ENCODE measurements around the gene EFNB1. TPM values are rescaled to one million over a fixed set of nuclear protein-coding genes. Genes with fewer than 3 reads are reported as not detected.

The EFNB1 gene
- total RNA-seq, 1 experiment from 2014 or later, result 16.4 TPM

DNA sequence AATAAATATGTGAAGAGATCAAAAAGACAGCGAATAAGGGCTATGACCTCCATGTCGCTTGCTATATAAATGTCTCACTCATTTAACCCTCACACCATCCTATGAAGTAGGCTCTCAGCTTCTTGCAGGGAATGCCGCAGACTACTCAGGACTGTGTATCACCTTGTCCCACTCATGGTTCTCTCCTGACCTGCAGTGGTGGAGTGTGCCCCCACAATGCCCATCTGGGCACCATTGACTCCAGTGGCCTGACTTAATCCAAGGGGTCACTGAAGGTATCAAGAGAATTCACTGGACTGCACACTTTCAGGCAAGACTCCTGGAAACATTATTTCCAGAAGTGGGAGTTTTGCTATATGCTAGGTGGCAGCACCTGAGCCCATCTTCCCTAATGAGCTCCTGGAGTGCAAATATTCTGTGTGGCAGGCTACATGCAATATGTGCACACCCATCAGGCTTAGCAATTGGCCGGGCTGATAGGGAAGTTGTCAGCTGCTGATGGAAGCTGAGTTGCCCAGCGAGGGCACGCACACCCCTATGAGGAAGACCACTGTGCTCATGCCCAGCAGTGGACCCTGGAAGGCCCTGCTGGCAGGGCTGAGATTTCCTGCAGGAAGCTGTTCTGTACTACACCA lies 8.2 kb upstream of the EFNB1 start:
- Mint-ChIP-seq H3K27me3 (ENCODE audit: low read depth) (peaks cover 36% of the 10 kb centered on the region), H3K4me3 (no peak overlapping the region), H3K36me3 (no peaks in the 10 kb centered on the region), H3K4me1 (0 out of 2 replicates have a peak, but pooled peaks cover 2% of the 10 kb centered on the region), H3K9me3 (no peaks in the 10 kb centered on the region), H3K27ac (no peak overlapping the region)
- ChIA-PET POLR2A (no interaction called here), CTCF (interaction anchor here (1.0 to 3.4 kb wide), 4 partner anchors 8 to 463 kb away, joined by 3 to 18 read pairs (median 4); partner anchors contain the start of gene EFNB1)
- DNase-seq (ENCODE audit: low spot score) (no peak), ATAC-seq (no peak)
- TF ChIP-seq, protein P1, sequence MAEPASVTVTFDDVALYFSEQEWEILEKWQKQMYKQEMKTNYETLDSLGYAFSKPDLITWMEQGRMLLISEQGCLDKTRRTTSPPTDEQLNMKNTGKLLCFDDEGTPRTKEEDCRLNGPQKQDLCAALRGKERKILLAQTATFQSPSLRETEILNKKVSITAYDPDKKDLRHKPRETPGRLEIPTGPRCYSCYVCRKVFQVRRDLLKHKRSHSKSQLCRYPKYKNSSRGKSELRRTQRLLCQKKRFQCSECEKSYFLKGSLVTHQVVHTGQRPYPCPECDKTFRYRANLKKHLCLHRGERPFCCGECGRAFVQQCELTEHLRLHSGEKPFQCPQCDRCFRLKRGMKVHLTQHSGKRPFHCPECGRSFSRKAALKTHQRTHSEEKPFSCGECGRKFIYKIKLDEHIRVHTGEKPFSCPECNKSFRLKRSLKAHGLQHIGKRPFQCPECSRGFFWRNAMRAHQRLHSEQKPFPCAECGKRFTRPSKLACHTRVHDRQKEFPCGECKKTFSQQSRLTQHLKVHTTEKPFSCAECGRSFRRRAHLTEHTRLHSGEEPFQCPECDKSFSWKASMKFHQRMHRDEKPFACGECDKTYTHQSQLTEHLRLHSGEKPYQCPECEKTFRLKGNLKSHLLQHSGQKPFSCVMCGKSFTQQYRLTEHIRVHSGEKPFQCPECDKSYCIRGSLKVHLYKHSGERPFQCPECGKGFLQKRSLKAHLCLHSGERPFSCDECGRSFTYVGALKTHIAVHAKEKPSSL (CRISPR knock-in tag; conservative IDR thresholded peaks at IDR 0.05), result no peak
- TF ChIP-seq, protein P2, sequence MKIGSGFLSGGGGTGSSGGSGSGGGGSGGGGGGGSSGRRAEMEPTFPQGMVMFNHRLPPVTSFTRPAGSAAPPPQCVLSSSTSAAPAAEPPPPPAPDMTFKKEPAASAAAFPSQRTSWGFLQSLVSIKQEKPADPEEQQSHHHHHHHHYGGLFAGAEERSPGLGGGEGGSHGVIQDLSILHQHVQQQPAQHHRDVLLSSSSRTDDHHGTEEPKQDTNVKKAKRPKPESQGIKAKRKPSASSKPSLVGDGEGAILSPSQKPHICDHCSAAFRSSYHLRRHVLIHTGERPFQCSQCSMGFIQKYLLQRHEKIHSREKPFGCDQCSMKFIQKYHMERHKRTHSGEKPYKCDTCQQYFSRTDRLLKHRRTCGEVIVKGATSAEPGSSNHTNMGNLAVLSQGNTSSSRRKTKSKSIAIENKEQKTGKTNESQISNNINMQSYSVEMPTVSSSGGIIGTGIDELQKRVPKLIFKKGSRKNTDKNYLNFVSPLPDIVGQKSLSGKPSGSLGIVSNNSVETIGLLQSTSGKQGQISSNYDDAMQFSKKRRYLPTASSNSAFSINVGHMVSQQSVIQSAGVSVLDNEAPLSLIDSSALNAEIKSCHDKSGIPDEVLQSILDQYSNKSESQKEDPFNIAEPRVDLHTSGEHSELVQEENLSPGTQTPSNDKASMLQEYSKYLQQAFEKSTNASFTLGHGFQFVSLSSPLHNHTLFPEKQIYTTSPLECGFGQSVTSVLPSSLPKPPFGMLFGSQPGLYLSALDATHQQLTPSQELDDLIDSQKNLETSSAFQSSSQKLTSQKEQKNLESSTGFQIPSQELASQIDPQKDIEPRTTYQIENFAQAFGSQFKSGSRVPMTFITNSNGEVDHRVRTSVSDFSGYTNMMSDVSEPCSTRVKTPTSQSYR (CRISPR knock-in tag; IDR thresholded peaks at IDR 0.05), result no peak

DNA sequence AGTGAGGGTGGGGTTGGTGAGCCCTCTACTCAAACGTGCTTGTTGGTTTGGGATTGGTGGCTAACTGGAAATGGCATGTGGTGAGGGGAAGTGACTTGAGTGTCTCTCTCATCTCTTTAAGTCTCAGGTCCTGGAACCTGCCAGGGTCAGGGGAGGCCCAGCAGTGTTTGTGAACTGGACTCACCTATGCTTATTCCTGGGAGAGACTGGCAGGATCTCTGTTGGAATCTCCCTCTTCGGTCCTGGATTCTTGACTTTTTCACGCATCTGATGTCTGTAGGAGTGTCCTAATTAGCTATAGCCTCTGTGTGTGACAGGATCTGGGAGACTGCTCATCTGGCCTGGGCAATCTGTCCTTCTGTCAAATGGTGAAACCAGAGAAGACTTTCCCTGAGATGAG lies 7.2 kb upstream of the EFNB1 start:
- H3K27ac Mint-ChIP-seq, result no peak overlapping the region
- ATAC-seq, result no peak
- no peak for DNase-seq (ENCODE audit: low spot score)
- 0 out of 2 replicates have a peak, but pooled peaks cover 2% of the 10 kb centered on the region for H3K4me1 Mint-ChIP-seq
- H3K36me3 Mint-ChIP-seq, result no peaks in the 10 kb centered on the region
- TF ChIP-seq HMGA2 (CRISPR knock-in tag; IDR thresholded peaks at IDR 0.05) (no peak), RELA (CRISPR knock-in tag; IDR thresholded peaks at IDR 0.05; ENCODE audit: borderline replicate concordance) (no peak), ZNF138 (CRISPR knock-in tag; conservative IDR thresholded peaks at IDR 0.05) (no peak), ZNF219 (CRISPR knock-in tag; IDR thresholded peaks at IDR 0.05; ENCODE audit: borderline replicate concordance) (no peak)
- TF ChIP-seq, protein P3, sequence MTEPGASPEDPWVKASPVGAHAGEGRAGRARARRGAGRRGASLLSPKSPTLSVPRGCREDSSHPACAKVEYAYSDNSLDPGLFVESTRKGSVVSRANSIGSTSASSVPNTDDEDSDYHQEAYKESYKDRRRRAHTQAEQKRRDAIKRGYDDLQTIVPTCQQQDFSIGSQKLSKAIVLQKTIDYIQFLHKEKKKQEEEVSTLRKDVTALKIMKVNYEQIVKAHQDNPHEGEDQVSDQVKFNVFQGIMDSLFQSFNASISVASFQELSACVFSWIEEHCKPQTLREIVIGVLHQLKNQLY (CRISPR knock-in tag; IDR thresholded peaks at IDR 0.05), result no peak
- TF ChIP-seq, protein P4, sequence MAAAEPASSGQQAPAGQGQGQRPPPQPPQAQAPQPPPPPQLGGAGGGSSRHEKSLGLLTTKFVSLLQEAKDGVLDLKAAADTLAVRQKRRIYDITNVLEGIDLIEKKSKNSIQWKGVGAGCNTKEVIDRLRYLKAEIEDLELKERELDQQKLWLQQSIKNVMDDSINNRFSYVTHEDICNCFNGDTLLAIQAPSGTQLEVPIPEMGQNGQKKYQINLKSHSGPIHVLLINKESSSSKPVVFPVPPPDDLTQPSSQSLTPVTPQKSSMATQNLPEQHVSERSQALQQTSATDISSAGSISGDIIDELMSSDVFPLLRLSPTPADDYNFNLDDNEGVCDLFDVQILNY (CRISPR knock-in tag; IDR thresholded peaks at IDR 0.05), result no peak
- TF ChIP-seq, protein P5, sequence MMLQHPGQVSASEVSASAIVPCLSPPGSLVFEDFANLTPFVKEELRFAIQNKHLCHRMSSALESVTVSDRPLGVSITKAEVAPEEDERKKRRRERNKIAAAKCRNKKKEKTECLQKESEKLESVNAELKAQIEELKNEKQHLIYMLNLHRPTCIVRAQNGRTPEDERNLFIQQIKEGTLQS (CRISPR knock-in tag; conservative IDR thresholded peaks at IDR 0.05), result no peak
- peaks cover 47% of the 10 kb centered on the region for H3K27me3 Mint-ChIP-seq (ENCODE audit: low read depth)
- H3K4me3 Mint-ChIP-seq, result no peak overlapping the region
- ChIA-PET CTCF (interaction anchor here (0.9 to 3.4 kb wide), 4 partner anchors 87 to 461 kb away, joined by 4 to 18 read pairs (median 5); no protein-coding TSS in a partner anchor), POLR2A (no interaction called here)
- H3K9me3 Mint-ChIP-seq, result no peaks in the 10 kb centered on the region

DNA sequence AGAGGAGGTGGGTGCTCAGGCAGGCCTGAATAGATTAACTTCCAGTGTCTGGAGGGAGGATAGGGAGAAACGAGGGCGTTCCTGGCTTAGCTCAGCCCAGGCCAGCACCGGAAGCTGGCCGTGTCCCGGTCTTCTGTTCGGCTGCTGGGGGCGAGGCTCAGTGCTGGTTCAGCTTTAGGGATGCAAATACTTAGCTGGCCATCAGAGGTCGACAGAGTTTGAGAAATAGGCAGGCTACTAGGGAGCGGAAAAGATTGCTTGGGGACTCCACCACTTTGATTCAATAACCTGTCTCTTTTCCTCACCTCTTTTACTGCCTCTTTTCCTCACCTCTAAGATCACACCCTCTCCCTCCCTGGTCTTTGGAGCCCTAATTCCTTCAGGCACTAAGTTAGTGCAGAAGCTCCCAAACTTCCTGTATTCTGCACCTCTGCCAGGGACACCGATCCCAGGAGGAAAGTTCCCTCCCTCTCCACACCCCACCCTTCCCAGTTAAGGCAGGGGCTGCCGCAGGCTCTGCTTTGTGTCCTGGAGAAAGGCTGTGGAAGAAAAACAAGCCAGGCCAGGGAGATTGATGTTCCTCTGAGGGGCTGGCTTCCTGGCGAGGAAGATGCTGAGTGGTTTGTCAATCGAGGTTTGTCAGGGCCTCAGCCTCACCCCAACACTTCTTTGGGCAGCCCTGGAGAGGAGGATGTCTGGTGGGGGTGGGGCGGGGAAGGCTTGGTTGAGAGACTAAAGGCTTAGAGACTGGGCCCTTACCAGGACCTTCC lies 6.0 kb upstream of the EFNB1 start:
- DNase-seq (ENCODE audit: low spot score) (no peak), ATAC-seq (peak; percentile 96)
- ChIA-PET POLR2A (interaction anchor here (0.8 kb wide), 1 partner anchor 399 kb away, joined by 3 read pairs; no protein-coding TSS in a partner anchor), CTCF (interaction anchor here (0.6 to 3.4 kb wide), 27 partner anchors 13 to 564 kb away, joined by 3 to 26 read pairs (median 4); no protein-coding TSS in a partner anchor)
- TF ChIP-seq, protein P6, sequence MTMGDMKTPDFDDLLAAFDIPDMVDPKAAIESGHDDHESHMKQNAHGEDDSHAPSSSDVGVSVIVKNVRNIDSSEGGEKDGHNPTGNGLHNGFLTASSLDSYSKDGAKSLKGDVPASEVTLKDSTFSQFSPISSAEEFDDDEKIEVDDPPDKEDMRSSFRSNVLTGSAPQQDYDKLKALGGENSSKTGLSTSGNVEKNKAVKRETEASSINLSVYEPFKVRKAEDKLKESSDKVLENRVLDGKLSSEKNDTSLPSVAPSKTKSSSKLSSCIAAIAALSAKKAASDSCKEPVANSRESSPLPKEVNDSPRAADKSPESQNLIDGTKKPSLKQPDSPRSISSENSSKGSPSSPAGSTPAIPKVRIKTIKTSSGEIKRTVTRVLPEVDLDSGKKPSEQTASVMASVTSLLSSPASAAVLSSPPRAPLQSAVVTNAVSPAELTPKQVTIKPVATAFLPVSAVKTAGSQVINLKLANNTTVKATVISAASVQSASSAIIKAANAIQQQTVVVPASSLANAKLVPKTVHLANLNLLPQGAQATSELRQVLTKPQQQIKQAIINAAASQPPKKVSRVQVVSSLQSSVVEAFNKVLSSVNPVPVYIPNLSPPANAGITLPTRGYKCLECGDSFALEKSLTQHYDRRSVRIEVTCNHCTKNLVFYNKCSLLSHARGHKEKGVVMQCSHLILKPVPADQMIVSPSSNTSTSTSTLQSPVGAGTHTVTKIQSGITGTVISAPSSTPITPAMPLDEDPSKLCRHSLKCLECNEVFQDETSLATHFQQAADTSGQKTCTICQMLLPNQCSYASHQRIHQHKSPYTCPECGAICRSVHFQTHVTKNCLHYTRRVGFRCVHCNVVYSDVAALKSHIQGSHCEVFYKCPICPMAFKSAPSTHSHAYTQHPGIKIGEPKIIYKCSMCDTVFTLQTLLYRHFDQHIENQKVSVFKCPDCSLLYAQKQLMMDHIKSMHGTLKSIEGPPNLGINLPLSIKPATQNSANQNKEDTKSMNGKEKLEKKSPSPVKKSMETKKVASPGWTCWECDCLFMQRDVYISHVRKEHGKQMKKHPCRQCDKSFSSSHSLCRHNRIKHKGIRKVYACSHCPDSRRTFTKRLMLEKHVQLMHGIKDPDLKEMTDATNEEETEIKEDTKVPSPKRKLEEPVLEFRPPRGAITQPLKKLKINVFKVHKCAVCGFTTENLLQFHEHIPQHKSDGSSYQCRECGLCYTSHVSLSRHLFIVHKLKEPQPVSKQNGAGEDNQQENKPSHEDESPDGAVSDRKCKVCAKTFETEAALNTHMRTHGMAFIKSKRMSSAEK (CRISPR knock-in tag; IDR thresholded peaks at IDR 0.05; ENCODE audit: borderline replicate concordance), result no peak
- TF ChIP-seq RORB (CRISPR knock-in tag; IDR thresholded peaks at IDR 0.05), result no peak
- TF ChIP-seq, protein P7, sequence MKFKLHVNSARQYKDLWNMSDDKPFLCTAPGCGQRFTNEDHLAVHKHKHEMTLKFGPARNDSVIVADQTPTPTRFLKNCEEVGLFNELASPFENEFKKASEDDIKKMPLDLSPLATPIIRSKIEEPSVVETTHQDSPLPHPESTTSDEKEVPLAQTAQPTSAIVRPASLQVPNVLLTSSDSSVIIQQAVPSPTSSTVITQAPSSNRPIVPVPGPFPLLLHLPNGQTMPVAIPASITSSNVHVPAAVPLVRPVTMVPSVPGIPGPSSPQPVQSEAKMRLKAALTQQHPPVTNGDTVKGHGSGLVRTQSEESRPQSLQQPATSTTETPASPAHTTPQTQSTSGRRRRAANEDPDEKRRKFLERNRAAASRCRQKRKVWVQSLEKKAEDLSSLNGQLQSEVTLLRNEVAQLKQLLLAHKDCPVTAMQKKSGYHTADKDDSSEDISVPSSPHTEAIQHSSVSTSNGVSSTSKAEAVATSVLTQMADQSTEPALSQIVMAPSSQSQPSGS (CRISPR knock-in tag; IDR thresholded peaks at IDR 0.05; ENCODE audit: borderline replicate concordance, low read depth), result no peak
- no peak for TF ChIP-seq HMGA2 (CRISPR knock-in tag; IDR thresholded peaks at IDR 0.05)
- Mint-ChIP-seq H3K36me3 (no peaks in the 10 kb centered on the region), H3K4me3 (no peak overlapping the region), H3K4me1 (0 out of 2 replicates have a peak, but pooled peaks cover 2% of the 10 kb centered on the region), H3K27ac (no peak overlapping the region), H3K9me3 (no peaks in the 10 kb centered on the region), H3K27me3 (ENCODE audit: low read depth) (peaks cover 56% of the 10 kb centered on the region)

Data from WTC11 (cell line).